ENCODE results near the gene NPAS3.

NPAS3 gene

DNA sequence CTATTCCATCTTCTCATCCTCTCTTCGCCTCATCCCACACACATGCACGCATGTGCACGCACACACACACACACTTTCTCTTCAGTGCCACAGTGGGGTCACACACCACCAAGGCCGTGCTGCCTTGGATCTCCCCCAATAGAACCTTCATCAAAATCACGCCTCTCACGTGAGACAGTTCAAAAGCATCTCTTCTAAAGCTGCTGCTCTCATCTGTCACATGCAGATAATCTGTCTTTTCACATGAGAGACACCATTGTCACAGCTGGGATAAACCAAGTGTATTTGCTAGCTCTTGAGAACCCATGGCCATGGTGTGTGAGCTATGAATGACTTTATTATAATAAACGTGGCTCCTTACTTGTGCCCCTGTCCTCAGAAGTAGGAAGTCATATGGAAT, 793.5 kb downstream of the NPAS3 start:
- no peak for DNase-seq

DNA sequence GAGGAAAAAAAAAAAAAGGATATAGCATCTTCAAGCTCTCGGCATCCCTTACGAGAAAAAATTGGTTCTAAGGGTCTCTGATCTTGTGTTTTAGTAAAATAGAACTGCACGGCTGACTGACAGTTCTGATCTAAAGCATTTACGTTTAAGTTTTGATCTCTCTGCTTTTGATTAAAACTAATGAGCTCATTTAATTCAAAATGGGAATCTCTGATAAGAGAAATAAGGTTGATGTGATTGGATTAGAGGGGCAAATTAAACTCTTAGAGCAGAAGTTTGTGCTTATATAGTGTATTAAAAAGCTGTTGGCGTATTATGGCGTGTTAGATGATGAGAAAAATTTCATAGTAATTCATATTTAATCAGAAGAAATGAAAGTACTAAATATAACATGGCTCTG, 794.6 kb downstream of the NPAS3 start:
- no peak for DNase-seq

DNA sequence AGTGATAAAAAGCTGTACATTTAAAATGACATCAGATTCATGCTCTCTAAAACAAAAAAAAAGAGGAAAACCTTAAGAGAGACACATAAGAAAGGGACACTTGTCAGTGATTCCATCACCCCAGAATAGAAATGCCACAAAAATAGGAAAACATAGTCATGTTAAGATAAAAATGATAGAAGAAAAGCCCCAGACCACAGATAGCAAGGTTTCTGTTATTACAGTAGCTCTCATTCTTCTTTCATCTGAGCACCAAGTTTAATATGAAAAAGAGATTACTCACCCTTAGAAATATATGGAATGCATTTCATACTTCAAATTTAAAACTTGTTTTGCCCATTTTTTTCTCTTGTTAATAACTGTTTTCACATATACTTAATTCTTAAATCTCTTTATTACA, 795.0 kb downstream of the NPAS3 start:
- DNase-seq = no peak

DNA sequence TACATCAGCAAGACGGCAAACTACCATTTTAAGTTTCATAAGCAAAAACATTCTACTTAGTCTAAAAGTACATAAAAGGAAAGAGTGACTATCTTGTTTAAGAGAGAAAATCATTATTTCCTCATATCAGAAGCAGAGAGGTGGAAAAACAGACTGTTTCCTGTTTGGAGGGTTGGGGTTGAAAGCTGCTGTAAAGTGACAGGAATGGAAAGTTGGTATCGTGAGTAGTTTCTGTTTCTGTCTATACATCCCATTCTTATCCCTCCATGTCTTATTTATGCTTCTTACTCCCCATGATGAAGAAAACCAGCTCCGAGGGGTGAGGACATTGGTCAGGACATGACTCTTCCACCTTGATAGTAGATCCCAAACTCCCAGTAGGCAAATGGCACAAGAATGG, 795.7 kb downstream of the NPAS3 start:
- no peak for DNase-seq

DNA sequence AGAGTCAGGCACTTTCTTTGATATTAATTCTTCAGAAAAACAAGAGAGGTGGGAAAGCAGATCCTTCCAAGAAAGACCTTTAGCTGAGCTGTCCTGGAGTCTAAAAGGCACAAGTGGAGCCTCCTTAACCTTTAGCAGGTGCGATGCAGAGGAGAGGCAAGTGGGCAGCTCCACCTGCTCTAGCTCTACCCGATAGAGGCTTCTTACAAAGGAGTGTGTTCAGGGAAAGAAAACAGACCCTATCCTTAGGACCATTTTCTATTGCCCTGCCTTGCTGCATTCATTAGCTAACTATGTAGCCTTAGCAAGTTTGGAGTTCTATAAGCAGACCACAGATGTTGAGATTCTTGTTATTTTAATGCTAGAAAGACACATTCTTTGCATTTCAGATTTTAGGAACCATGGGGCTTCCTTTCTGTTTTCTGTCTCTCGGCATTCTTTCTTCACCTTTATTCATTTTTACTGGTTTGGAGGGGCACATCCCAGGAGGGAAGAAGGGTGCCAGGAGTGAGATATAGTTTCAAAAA, 797.7 kb downstream of the NPAS3 start:
- peak; percentile 54 for DNase-seq

DNA sequence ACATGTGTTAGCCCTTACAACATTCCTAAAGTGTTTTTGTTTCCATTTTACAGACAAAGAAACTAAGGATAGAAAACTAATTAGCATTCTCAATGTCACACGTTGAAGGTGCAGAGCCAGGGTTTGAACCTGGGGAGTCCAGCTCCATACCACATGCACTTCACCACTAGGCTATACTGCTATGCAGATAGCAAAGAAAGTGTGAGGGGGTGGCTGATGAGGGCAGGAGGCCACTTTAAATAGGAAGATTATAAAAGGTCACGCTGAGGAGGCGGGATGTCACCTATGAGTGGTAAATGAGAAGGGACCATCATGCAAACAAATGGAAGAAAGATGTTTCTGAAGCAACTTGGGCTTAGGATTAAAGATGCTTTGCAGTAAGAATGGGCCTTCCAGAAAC, 798.3 kb downstream of the NPAS3 start:
- DNase-seq = no peak

DNA sequence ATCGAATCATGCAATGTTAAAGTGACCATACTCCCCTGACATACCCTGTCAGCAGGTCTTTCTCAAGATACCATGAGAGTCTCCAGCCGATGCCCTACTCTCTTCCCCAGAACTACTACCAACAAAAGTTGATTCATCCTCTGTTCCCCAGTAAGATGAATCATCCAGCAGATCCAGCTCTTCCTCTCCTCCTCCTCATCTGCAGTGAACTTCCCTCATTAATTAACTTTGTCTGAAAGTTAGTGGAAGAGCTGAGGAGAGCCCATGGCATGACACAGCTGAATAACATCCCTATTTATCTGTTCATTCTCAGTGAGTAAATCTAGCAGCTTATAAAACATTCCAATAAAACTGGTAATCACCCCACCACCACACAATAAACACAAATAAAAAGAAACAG, 798.8 kb downstream of the NPAS3 start:
- peak; percentile 88 for DNase-seq

DNA sequence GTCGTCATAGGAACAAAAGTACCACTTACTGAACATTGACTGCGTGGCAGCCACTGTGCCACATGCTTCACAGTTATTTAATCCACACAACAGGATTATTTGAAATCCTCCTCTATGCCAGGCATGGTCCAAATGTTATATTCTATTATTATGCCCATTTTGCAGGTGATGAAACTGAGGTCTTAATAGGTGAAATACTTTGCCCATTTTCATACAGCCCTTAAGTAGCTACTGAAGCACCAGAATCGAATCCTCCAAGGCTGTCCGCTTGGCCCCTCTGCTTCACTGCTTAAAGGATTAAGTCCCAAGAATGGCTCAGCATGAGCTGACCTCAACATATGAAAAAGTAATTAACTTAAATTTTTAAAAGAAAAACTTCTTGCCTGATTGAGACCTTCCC, 799.4 kb downstream of the NPAS3 start:
- no peak for DNase-seq

DNA sequence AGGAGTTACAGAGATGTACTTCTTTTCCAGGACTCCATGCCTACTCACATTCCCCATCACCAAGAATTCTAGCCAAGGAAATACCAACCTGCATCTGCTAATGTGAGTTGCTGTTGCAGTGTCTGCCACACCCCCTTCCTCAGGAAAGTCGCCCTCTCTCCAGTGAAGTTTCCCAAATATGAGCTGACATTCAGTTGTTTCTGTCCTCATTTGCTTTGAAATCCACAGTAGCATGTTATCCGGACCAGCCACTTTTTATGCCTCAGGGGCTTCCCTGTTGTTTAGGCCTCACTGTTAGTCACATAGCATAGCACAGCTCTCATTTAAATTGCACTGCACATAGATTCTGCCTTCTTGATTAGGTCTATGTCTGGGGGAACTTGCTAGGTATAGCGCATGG, 799.8 kb downstream of the NPAS3 start:
- no peak for DNase-seq

DNA sequence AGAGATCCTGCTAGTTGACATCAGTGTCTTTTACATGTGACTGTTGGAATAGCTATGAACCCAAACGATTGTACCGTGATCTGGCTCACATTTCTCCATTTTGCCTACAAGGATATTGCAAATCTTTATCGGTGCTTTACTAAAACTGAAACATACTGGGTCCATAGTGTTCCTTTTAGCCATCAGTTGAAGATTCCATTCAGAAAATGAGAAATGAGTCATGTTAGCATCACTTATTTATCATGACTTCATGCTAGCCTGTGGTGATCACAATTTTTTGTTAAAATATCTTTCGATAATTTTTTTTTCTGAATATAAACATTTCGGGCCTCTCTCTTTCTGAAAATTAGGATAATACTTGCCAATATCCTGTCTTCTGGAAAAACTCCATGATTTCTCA, 801.9 kb downstream of the NPAS3 start:
- peak; percentile 56 for DNase-seq

DNA sequence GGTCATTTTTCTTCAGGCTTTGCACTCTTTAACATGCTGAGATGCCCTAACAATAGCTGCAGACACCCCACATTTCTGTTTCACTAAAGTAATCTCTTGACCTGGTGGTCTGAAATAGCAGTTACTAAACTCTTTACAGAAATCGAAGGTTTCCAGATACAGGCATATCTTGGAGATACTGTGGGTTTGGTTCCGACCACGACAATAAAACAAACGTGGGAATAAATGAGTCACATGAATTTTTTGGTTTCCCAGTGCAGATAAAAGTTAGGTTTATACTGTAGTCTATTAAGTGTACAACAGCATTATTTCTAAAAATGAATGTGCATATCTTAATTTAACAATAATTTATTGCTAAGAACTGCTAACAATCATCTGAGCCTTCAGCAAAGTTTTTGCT, 803.5 kb downstream of the NPAS3 start:
- no peak for DNase-seq

DNA sequence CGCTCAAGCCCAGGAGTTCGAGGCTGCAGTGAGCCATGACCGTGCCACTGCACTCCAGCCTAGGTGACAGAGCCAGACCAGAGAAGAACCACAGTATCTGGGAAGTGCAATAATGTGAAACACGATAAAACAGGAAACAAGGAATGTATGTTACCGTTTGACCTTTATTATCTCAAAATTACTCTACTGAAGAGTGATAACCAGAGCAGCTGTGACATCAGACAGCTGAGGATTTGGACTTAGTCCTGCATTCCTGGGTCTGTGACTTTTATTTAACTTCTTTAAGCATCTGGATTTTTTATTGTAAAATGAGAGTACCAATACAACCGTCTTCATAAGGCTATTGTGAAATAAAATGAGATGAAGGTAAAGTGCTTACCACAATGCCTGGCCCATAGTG, 806.5 kb downstream of the NPAS3 start:
- DNase-seq = no peak

DNA sequence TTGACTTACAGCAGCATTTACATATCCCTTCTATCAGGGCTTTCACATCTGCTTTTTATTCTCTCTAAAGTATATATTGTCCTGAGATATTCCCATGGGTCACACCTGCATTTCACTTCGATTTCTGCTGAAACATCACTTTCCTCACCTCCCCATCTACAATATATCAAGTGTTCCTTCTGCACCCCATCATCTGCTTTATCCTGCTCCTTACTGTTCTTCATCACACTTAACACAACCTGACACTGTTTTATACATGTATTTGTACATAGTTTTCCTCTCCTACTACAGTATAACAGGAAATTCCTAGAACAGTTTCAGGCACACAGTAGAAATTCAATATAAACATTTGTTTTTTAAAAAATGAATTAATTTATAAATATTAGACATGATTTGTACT, 809.1 kb downstream of the NPAS3 start:
- DNase-seq = no peak

DNA sequence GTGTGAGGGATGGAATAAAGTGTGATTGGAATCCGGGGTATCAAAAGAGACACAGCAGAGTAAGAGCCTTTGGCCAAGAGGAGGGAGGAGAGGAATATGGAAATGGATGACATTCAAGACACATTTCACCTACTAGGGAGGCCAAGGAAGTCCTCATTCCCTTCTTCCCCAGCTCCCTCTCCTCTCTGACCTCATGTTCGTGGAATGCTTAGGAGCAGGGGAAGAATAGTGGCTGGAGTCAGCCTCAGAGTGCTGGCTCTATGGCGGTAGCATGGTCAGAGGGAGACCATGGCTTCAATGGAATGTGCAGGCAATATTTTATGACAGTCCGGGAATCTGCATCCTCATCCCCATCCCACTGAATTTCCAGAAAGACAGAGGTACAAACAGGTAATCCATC, 815.6 kb downstream of the NPAS3 start:
- DNase-seq = peak; percentile 88

DNA sequence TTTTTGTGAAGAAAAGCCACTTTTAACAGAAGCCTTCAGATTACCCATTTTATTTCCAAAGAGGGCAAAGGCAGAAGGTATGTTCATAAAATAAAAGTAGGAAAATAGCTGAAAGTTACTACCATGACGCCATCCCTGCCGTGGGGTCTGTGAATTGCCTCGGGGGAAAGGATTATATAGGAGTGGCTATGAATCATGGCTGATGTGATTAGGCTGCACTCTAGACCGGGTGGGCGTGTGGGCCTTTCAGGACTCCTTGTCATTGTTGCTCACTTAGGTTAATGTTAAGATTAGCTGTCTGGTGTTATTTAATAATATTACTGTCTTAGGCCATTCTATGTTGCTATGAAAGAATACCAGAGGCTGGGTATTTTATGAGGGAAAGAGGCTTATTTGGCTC, 816.7 kb downstream of the NPAS3 start:
- no peak for DNase-seq

DNA sequence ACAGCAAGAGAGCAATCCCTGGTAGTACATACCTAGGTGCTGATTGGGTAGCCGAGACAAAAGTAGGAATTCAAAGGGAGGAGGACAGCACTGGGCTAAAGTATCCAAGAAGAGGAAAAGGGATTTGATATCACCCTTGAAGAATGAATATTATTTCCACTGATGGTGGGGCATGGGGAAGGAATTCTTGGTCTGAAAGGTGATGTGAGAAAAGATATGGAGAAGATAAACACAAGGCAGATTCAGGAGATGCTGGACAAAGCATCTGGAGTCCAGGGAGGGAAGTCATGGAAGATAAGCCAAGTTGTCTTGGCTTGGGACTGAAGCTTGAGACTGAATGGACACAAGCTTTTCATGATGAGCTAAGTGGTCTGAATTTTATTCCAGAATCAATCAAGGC, 818.2 kb downstream of the NPAS3 start:
- no peak for DNase-seq

DNA sequence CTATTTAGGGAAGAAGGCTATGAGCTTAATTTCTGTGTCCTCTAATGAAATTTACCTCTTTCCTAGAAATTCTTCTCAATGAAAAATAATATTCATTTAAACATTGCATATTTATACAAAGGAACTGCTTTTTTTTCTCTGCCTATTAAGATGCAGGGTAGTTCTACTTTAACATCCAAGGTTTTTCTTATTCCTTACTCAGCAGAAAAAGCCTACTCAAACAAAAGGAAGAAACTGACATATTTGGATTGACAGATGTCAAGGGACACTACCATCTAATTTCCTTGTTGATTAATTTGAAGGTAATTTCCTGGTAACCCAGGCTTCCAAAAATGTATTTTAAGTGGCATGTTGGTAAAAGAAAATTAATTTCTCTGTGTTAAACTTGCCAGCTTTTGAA, 819.9 kb downstream of the NPAS3 start:
- no peak for DNase-seq

DNA sequence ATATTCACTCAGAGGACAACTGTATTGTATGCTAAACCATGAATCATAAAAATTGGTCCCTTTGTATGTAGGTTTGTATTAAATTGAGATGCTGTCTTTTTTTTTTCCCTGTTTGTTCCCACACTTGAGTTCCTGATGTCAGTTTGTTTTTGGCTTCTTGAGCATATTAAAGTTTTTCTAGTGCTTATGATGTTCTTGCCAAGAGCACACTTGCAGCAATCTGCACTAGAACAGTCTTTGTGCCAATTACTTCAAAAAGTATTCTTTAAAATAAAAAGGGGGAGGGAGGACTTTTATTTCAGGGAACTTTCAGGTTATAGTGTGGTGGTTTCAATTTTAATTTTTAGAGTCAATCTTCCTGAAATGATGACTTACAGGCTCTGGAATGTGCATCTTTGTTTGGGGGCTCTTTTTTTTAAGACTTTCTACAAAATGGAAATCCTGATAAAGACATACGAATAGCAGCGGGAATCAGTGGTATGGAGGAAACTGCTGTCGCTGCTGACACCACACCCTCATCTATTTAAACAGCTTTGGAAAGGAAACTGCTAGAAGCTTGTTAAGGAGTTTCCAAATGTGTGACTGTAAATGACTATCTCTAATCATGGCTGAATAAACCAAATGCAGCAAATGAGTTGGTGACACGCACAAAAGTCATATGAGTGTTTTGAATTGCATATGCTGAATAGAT, 823.6 kb downstream of the NPAS3 start:
- DNase-seq = peak; percentile 49

DNA sequence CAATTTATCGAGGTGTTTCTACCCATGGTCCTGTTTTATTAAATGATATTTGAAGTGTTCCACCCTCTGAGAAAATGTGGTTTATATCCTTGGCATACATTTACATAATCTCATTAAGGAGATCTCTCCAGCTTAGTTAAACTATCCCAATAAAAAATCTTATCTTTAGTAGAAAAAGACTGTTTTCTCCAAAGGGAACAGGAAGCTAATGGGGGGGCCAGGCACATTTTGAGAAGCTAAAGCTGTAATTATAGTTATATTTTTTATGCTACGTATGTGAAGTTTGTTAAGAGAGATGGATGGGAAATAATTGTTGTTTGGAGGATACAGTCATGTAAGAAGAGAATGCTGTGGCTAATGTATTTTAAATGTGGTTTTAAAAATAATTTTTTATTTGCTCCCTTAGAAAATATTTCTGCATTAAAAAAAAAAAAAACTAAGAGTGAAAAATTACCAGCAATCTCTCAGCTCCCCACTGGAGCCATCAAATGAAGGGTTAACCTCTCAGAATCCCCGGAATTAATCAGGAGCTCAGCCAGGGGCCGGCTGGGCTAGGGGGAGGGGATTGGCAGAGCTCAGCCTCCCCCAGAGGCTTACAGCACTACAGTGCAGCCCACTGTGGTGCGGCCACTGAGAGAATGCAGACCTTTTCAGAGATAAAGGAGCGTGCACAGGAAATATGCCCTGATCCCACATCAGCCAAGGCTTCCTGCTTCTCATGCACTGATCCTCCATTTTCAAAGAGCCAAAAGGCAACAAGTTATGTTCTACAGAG, 826.4 kb downstream of the NPAS3 start:
- peak; percentile 37 for DNase-seq

DNA sequence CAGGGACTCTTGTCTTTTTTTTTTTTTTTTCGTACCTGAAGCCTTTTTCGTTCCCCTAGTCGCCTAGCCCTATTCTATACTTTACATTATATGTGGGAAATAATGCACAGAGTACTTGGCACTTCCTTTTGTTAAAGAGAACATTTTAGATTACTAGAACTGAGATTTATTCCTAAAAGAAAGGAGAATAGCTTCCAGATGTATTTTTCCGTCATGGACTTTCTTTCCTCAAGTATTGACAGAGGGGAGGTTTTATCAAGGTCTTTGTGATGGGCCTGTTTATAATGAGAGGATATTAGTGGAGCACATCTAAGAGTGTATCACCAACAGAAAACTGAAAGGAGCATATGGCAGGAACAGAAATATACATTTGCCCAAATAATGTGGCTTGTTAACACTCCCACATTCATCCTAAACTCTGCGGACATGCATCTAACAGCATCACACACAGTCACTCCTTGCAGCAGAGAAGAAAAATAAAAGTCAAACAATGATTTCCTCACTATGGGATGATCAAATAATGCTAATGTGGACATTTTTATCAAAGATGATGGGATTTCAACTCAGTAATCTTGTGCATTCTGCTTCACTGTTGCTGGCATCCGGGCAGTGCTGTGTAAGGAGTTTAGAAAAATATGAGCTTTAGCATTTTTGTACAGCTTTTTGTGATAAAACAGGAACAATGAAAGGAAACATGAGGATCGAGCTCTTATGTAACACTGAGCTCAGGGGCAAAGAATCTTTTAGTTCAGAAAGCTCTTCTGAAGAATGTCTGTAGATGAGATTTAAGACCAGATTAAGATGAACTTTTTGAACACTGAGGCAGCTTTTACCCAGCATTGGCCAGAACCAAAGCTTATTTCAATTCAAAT, 829.1 kb downstream of the NPAS3 start:
- DNase-seq = peak; percentile 59

DNA sequence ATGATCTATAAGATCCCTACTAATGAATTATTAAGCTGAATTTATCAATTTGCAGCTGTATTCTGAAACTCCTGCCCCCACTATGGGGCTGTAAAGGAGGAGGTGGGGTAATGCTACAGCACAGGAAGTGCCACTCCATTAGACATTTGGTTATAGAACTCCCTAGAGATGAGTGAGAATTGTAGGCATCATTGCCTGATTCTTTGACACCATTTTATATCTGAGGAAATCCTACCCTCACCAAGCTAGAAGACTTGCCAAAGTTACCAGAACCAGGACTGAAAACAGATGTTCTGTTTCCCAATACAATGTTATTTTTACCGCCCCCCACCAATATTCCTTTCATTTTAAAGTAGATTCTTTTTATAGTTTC, 829.8 kb downstream of the NPAS3 start:
- DNase-seq = peak; percentile 66

DNA sequence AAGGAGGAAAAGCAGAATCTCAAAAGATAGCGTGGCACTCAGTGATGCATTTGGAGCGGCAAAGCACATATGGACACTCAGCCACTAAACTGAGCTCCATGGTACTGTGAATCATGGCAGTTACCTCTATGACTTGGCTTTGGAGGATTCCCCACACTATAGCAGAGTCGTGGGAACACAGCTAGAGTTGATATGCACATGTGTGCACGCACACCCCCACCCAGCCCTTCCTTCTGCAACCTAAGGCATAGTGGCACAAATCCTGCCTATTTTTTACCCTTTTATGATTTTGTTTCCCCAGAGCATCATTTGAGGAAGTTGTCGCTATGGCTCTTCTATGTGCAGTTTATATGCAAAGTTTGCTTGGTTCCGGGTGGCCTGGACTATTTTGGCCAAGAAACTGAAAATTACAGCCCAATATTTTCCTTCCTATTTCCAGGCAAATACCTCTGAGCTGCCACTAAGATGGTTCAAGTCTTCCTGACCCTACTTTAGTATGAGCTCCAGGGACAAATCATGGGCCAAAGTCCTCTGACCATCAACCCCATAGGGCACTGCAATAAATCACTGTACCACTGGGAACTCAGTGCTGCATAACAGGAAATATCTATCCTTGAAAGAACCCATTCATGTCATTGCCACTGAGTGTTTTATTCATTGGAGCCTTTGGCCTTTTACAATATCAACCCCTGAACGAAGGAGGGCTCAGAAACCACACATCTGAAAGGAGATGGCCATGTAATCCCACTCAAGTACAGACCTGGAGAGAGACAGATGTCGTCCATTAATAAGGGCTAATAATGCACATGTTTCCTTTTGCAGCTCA, 834.7 kb downstream of the NPAS3 start:
- no peak for DNase-seq

Data from fibroblast of skin of back (primary cell).